Measurements from ENCODE around the gene CEP85L. TPM values are rescaled to one million over a fixed set of nuclear protein-coding genes. Genes with fewer than 3 reads are reported as not detected.

Gene CEP85L
- total and polyA plus RNA-seq, 10 of the 15 experiments (the other 5 are each of a cell fraction or from before 2014, with no cell fraction given): 1.8 to 10.9 (median 7.1) TPM

- TF ChIP-seq ETV6 (conservative IDR thresholded peaks at IDR 0.05 in 1 of 2, IDR thresholded peaks at IDR 0.05 in 1 of 2; ENCODE audit: borderline replicate concordance in 1 of 2, low read depth in 1 of 2) (no peak), ZBTB33 (IDR thresholded peaks at IDR 0.05) (no peak), IRF5 (IDR thresholded peaks at IDR 0.05; ENCODE audit: borderline replicate concordance) (no peak)
These were observed 21.3 kb downstream of the CEP85L start (continued) for GRCh38 chr6:118630067-118630466.

- DNase-seq (ENCODE audit: low read depth, low spot score): no peak
- ChIA-PET POLR2A (no interaction called here), RAD21 (ENCODE audit: unreplicated experiment) (no interaction called here), SMC1A (ENCODE audit: uncharacterized antibody, unreplicated experiment) (no interaction called here), CTCF (no interaction called here)
- Histone ChIP-seq H3K27ac (ENCODE audit: control insufficient read depth, insufficient read depth) (no peak overlapping the region), H3K4me3 (no peak overlapping the region), H3K4me1 (ENCODE audit: control insufficient read depth, insufficient read depth, low read length) (no peaks in the 10 kb centered on the region), H3K27me3 (replicated peaks in 1 of 2; ENCODE audit: control insufficient read depth in 2 of 2, insufficient read depth in 2 of 2, low read length in 1 of 2) (no peaks in the 10 kb centered on the region), H3K9me3 (replicated peaks; ENCODE audit: control insufficient read depth, insufficient read depth, low read length) (no peaks in the 10 kb centered on the region; the same call in 1 of the 3 replicates), H3K9ac (ENCODE audit: control insufficient read depth, insufficient read depth, low read length) (no peak overlapping the region), H3K4me2 (ENCODE audit: control insufficient read depth, insufficient read depth) (no peak overlapping the region), H4K20me1 (ENCODE audit: control insufficient read depth, insufficient read depth) (no peaks in the 10 kb centered on the region), H3K79me2 (ENCODE audit: control insufficient read depth, insufficient read depth, low read length) (peaks cover 2% of the 10 kb centered on the region; the same call in 1 of the 2 replicates), H3K36me3 (ENCODE audit: control insufficient read depth in 2 of 2, insufficient read depth in 2 of 2, low read length in 1 of 2) (peaks cover 0 to 1% of the 10 kb centered on the region in 2 experiments; a peak in 2 of 4 replicates), H2AFZ (ENCODE audit: control insufficient read depth, low read depth, low read length) (no peak overlapping the region)
- no peak for FAIRE-seq
- 71% methylated on average over 3 of the region's 3 CpGs for WGBS (ENCODE audit: insufficient coverage, insufficient replicate concordance, low lambda C conversion rate, missing lambda C conversion rate)
- in situ Hi-C loops (cut with MboI) (loop anchor here (10.0 kb wide), 1 partner anchor 343 kb away; no protein-coding TSS in a partner anchor), intact Hi-C loops (cut with micrococcal nuclease; ENCODE audit: unreplicated experiment) (no loop called here)
- TF ChIP-seq MXI1 (IDR thresholded peaks at IDR 0.05; ENCODE audit: low read depth, low read length) (no peak), YY1 (IDR thresholded peaks at IDR 0.05; ENCODE audit: low read depth, low read length) (no peak), STAT3 (IDR thresholded peaks at IDR 0.05; ENCODE audit: low read depth, low read length) (no peak), MYB (IDR thresholded peaks at IDR 0.05; ENCODE audit: borderline replicate concordance, low read depth, low read length) (no peak), SMC3 (IDR thresholded peaks at IDR 0.05; ENCODE audit: borderline replicate concordance, low read length) (no peak), KAT2A (conservative IDR thresholded peaks at IDR 0.05; ENCODE audit: control insufficient read depth, low read depth, low read length) (no peak), ZNF384 (IDR thresholded peaks at IDR 0.05; ENCODE audit: borderline replicate concordance, low read depth, low read length) (no peak)
- ATAC-seq: no peak
- no TSS peak for BruUV-seq (replicated peaks)
These were observed 23.7 kb downstream of the CEP85L start for GRCh38 chr6:118627724-118628123.

Measured in GM12878 (cell line).